Left lung (tissue), 10 donors: ENCODE measurements around the gene KIF9. TPM values are rescaled to one million over a fixed set of nuclear protein-coding genes. Genes with fewer than 3 reads are reported as not detected.

ENCODE experiments used
- ATAC-seq: fragments of 200-7000 bp; cut with Tn5 transposase; one replicate; pipeline ENCODE4 v1.9.1; 2020; ENCODE audit warnings: moderate library complexity
- DNase-seq, 4 donors: peaks; one replicate each; pipeline ENCODE4 v3.0.0-alpha.2; 2013 to 2020
- H3K27ac ChIP-seq, 2 donors: fragments of 200-600 bp; sonication (generic) in 1 of 2; one replicate each; pipeline versions ENCODE4 v1.5.0 to v1.8.0; 2020 to 2021
- H3K27me3 ChIP-seq, 2 donors: fragments of 200-600 bp; sonication (generic) in 1 of 2; one replicate each; pipeline versions ENCODE4 v1.5.0 to v1.8.0; 2020 to 2021
- H3K36me3 ChIP-seq, 2 donors: fragments of 200-600 bp; sonication (generic) in 1 of 2; one replicate each; pipeline versions ENCODE4 v1.5.0 to v1.8.0; 2020 to 2021
- H3K4me1 ChIP-seq, 2 donors: fragments of 200-600 bp; one replicate each; pipeline ENCODE4 v1.8.0; 2021
- H3K4me3 ChIP-seq, 2 donors: fragments of 200-600 bp; sonication (generic) in 1 of 2; one replicate each; pipeline versions ENCODE4 v1.5.0 to v1.8.0; 2020 to 2021; ENCODE audit warnings: mild to moderate bottlenecking in 1 of 2
- H3K9me3 ChIP-seq, 2 donors: fragments of 200-600 bp; sonication (generic) in 1 of 2; one replicate each; pipeline versions ENCODE4 v1.5.0 to v1.8.0; 2020 to 2021
- CTCF ChIP-seq, 2 donors: fragments of 200-600 bp; sonication (generic) in 1 of 2; IDR thresholded peaks; one replicate each; pipeline versions ENCODE4 v1.5.0 to v1.8.0; 2021; ENCODE audit warnings: antibody characterized with exemption in 2 of 2
- intact Hi-C, 2 donors: fragments of 100-400 bp; cut with DNase I; formaldehyde crosslinking; loops; one replicate each; pipeline versions ENCODE4 v1.11.2 to v1.14.2; 2022
- polyA plus RNA-seq, 6 donors: library from polyadenylated mRNA; unstranded; fragments of 120-200 nt; gene quantifications; one replicate each; pipeline ENCODE4 v1.2.1, GENCODE V29; 2013; ENCODE audit not compliant: insufficient read length in 6 of 6
- total RNA-seq, 2 donors: library from RNA; stranded (reverse); fragmentation: NEBNext Ultra II Directional; extraction: Animal tissue kit (Norgen Biotek cat#: 25700); gene quantifications; one replicate each; pipeline ENCODE4 v1.2.1, GENCODE V29; 2021
- donor health status: DM: no; HTN: yes; CAD: no.
- donor health status: DM: no; HTN: no; CAD: no.

The KIF9 gene
- total and polyA plus RNA-seq, 8 donors: 8.4 to 19.0 (median 14.4) TPM

GRCh38 chr3:47299381-47300318 is 17.1 kb upstream of the KIF9 start:
- ATAC-seq (no peak), DNase-seq (no peak)
- intact Hi-C loops: no loop called here
- no peak overlapping the region for H3K27ac ChIP-seq
- no peaks in the 10 kb centered on the region for H3K27me3 ChIP-seq
- TF ChIP-seq CTCF (IDR thresholded peaks at IDR 0.05): no peak
- H3K9me3 ChIP-seq: no peaks in the 10 kb centered on the region
- H3K4me3 ChIP-seq: no peak overlapping the region
- peaks cover 0 to 35% of the 10 kb centered on the region in 2 donors for H3K4me1 ChIP-seq
- H3K36me3 ChIP-seq: peaks cover 0 to 22% of the 10 kb centered on the region in 2 donors

GRCh38 chr3:47298439-47298838 is 15.8 kb upstream of the KIF9 start:
- Histone ChIP-seq H3K4me3 (no peak overlapping the region), H3K27me3 (no peaks in the 10 kb centered on the region), H3K27ac (no peak overlapping the region), H3K4me1 (peaks cover 0 to 35% of the 10 kb centered on the region in 2 donors), H3K9me3 (no peaks in the 10 kb centered on the region), H3K36me3 (peaks cover 0 to 22% of the 10 kb centered on the region in 2 donors)
- ATAC-seq (no peak), DNase-seq (no peak)
- intact Hi-C loops: no loop called here
- TF ChIP-seq CTCF (IDR thresholded peaks at IDR 0.05): no peak

GRCh38 chr3:47296562-47297302 is 14.1 kb upstream of the KIF9 start:
- intact Hi-C loops: no loop called here
- ATAC-seq (no peak), DNase-seq (no peak)
- peaks cover 0 to 36% of the 10 kb centered on the region in 2 donors for H3K4me1 ChIP-seq
- no peaks in the 10 kb centered on the region for H3K27me3 ChIP-seq
- H3K9me3 ChIP-seq: no peaks in the 10 kb centered on the region
- peak overlapping the region in 1 of 2 donors; percentile 36 for H3K27ac ChIP-seq
- no peak overlapping the region for H3K4me3 ChIP-seq
- TF ChIP-seq CTCF (IDR thresholded peaks at IDR 0.05): no peak
- peaks cover 0 to 8% of the 10 kb centered on the region in 2 donors for H3K36me3 ChIP-seq

- no peak overlapping the region for H3K27ac ChIP-seq
- H3K4me1 ChIP-seq: peaks cover 0 to 41% of the 10 kb centered on the region in 2 donors
- no peak for TF ChIP-seq CTCF (IDR thresholded peaks at IDR 0.05)
- H3K36me3 ChIP-seq: peaks cover 0 to 7% of the 10 kb centered on the region in 2 donors
- no peak for DNase-seq
- no peaks in the 10 kb centered on the region for H3K27me3 ChIP-seq
- intact Hi-C loops: no loop called here
- no peaks in the 10 kb centered on the region for H3K9me3 ChIP-seq
- H3K4me3 ChIP-seq: no peak overlapping the region
- peak; percentile 38 for ATAC-seq
Observed at GRCh38 chr3:47295976-47296375, 13.4 kb upstream of the KIF9 start.

- ATAC-seq (no peak), DNase-seq (no peak)
- Histone ChIP-seq H3K4me3 (no peak overlapping the region), H3K27ac (no peak overlapping the region), H3K27me3 (no peaks in the 10 kb centered on the region), H3K9me3 (no peaks in the 10 kb centered on the region), H3K36me3 (peaks cover 0 to 7% of the 10 kb centered on the region in 2 donors), H3K4me1 (peaks cover 0 to 45% of the 10 kb centered on the region in 2 donors)
- TF ChIP-seq CTCF (IDR thresholded peaks at IDR 0.05): no peak
- intact Hi-C loops: no loop called here
Observed at GRCh38 chr3:47295322-47295721, 12.7 kb upstream of the KIF9 start.
